Inflammatory macrophage (primary cell): ENCODE data around the gene AATK.

Experiments
- DNase-seq, 2 donors: peaks; one replicate each; pipeline ENCODE4 v3.0.0-alpha.2; 2020 to 2022
- total RNA-seq, 18 experiments: gene quantifications; one replicate each; lab custom pipeline; 2026; ENCODE audit warnings: mixed read lengths in 6 of 18, inconsistent platforms in 2 of 18; lab: John Stamatoyannopoulos, UW

Gene AATK, protein sequence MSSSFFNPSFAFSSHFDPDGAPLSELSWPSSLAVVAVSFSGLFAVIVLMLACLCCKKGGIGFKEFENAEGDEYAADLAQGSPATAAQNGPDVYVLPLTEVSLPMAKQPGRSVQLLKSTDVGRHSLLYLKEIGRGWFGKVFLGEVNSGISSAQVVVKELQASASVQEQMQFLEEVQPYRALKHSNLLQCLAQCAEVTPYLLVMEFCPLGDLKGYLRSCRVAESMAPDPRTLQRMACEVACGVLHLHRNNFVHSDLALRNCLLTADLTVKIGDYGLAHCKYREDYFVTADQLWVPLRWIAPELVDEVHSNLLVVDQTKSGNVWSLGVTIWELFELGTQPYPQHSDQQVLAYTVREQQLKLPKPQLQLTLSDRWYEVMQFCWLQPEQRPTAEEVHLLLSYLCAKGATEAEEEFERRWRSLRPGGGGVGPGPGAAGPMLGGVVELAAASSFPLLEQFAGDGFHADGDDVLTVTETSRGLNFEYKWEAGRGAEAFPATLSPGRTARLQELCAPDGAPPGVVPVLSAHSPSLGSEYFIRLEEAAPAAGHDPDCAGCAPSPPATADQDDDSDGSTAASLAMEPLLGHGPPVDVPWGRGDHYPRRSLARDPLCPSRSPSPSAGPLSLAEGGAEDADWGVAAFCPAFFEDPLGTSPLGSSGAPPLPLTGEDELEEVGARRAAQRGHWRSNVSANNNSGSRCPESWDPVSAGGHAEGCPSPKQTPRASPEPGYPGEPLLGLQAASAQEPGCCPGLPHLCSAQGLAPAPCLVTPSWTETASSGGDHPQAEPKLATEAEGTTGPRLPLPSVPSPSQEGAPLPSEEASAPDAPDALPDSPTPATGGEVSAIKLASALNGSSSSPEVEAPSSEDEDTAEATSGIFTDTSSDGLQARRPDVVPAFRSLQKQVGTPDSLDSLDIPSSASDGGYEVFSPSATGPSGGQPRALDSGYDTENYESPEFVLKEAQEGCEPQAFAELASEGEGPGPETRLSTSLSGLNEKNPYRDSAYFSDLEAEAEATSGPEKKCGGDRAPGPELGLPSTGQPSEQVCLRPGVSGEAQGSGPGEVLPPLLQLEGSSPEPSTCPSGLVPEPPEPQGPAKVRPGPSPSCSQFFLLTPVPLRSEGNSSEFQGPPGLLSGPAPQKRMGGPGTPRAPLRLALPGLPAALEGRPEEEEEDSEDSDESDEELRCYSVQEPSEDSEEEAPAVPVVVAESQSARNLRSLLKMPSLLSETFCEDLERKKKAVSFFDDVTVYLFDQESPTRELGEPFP (N-terminal part only)
- 0.86 to 13.0 (median 5.8) reads per million in 18 experiments for total RNA-seq

GRCh38 chr17:81166033-81166492, at the start of gene AATK:
Gene AATK, minus strand, starts transcription at chr17:81166221. Its CDS starts 229 bp downstream, at chr17:81165992.
- no peak for DNase-seq

DNA sequence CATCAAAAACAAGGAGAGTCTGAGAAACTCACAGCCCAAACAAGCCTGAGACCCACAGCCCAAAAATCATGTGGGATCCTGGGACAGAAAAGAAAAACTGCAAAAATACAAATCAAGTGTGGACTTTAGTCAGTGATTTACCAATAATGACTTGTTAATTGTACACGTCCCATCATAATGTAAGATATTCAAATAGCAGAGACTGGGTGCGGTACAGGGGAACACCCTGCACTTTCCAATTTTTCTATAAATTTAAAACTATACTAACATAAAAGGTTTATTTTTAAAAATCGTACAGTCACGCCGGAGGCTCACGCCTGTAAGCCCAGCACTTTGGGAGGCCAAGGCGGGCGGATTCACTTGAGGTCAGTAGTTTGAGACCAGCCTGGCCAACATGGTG, 48.0 kb upstream of the AATK start:
- no peak for DNase-seq

DNA sequence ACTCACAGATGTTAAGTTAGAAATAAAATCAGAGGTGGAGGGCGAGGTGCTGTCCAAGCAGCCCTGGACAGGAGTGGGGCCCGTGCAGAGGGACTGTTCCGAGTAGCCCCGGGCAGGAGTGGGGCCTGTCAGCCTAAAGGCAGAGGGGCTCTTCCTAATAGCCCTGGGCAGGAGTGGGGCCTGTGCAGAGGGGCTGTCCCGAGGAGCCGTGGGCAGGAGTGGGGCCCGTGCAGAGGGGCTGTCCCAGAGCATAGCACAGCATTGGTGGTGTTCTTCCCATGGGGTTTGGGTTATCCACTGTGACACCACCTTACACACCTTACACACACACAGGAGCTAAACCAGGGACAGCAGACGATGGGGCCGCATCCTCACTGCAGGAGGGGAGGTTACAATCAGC, 46.3 kb upstream of the AATK start:
- DNase-seq, result no peak

DNA sequence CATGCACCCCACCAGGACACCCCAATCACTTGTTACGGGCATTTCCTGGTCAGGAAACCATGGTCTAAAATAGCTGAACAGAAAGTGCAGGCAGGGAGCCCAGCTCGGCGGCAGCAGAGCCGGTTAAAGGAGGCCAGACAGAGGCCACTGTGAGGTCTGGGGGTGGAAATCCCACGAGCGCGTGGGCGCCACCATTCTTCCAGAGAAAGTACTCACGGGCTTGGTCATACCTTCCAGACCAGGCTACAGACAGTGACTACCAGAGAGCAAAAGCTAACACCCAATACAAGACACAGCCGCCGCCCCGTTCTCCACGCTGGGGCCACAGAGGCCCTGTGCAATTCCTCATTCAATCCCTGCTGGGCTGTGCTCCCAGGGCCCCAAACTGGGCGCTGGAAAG, 44.8 kb upstream of the AATK start:
- peak in 1 of 2 donors; percentile 21 for DNase-seq

DNA sequence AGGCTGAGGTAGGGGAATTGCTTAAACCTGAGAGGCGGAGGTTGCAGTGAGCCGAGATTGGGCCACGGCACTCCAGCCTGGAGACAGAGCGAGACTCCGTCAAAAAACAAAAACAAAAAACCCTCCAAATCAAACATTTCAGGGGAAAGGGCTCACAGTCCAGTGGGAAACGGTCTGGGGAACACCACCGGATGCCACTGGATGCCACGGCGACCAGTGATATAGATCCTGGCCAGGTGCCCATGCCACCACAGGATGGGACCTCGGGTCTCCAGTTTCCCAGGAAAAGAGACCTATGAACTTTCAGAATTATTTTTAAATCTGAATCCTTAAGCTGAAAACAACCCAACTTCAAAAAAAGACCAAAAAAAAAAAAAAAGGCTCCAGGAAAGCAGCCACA, 44.4 kb upstream of the AATK start:
- no peak for DNase-seq

- no peak for DNase-seq
Observed at GRCh38 chr17:81209141-81209540, 43.1 kb upstream of the AATK start.

GRCh38 chr17:81208651-81209050, 42.6 kb upstream of the AATK start:
- no peak for DNase-seq

DNA sequence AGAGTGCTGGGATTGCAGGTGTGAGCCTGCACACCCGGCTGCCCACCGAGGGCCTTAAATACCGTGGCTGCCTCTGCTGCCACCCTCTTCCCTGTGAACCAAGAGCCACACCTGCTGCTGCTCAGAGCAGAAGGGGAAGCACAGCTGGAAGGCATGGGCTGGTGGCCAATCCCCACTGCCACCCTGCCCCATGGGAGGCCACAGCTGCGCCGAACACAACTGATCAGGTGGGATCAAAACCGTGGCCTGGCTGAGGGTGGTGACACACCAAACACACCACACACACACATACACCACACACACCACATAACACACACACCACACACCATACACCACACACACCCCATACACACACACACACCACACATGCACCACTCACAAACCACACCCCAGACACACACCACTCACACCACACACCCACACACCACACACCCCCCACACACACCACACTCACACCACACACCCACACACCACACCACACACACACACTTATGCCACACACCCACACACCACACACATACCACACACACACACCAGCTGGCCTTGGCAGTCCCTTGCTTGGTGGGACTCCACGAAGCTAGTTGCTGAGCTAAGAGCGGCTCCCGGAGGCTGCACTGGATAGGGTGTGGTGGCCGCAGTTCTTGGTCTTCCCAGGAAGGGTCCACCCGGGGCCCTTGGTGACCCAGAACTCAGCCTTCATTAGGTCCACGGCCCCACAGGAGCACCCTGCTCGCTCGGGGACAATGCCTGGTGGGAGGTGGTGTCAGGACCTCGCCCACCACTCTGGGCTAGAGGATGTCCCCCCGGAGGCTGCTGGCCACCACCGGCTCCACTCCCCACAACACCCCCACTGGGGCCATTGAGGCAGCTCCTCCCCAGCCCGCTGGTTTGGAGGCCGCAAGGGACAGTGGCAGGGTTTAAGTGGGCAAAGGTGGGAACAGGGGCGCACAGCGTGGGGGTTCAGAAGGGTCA, 41.9 kb upstream of the AATK start:
- DNase-seq, result no peak

- no peak for DNase-seq
Observed at GRCh38 chr17:81206657-81207056, 40.6 kb upstream of the AATK start.

DNA sequence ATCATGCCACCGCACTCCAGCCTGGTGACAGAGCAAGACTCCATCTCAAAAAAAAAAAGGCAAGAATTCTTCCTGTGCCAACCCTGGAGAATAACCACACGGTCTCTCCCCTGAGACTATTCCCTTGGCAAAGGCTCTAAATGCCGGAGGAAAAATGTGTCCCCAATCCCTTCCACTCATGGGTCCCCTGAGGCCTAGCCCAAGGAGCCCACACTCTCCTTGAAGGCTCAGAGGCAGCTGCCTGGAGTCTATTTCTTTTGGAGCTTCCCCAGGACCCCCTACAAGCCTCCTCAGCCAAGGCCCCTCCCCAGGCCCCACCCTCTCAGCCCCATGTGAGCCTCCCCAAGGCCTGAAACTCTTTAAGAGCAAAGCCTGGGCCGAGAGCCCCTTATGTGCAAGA, 40.1 kb upstream of the AATK start:
- no peak for DNase-seq

DNA sequence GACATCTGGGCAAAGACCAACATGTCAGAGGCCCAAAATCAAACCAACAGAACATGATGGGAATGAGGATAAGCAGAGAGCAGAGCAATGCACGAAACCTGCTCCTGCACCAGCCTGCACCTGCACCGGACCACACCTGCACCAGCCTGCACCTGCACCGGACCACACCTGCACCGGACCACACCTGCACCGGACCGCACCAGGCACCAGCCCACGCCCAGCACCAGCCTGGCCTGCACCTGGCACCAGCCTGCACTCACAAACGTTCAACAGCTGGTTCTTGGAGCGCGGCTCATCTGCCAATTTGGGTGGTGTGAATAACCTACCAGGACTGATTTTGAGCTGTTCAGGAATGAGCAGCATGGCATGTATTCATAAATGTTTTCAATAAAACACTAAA, 38.6 kb upstream of the AATK start:
- DNase-seq, result no peak

GRCh38 chr17:81203136-81203535, 37.1 kb upstream of the AATK start:
- DNase-seq, result no peak

DNA sequence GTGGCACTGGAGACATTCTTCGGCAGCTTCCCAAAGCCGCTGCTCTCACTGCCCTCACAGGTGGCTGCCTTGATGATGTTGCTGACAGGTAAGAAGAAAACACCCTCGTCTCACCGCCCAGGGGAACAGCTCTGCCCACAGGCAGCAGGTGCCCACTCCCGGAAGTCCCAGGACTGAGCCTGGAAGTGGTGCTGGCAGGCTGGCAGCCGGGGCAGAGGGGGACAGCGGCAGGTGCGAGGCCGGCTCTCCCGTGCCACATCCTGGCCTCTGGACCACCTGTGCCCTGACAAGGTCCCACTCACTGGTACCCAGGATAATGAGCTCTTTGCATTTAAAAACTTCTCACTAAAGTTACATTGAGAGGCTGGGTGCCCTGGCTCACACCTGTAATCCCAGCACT, 36.3 kb upstream of the AATK start:
- DNase-seq, result no peak

- peak; percentile 90 to 91 for DNase-seq
Observed at GRCh38 chr17:81200695-81201580, 34.9 kb upstream of the AATK start.

GRCh38 chr17:81200201-81200600, 34.2 kb upstream of the AATK start:
- DNase-seq, result no peak

DNA sequence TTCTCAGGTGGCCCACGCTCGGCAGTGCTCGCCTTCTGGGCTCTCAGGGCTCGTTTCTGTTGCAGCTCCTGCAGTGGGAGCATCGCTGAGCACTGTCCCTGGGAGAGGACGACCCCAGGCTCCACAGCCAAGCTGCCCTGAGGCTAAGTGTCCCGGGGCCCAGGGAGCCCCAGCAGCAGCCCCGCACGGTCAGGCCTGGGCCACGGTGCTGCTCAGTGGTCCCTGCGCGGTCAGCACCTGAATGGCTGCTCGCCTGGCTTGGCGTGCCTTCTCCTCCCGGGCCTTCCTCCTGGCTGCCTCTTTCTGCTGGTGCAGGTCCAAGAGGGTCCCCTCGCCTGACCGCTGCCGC, 33.4 kb upstream of the AATK start:
- no peak for DNase-seq

DNA sequence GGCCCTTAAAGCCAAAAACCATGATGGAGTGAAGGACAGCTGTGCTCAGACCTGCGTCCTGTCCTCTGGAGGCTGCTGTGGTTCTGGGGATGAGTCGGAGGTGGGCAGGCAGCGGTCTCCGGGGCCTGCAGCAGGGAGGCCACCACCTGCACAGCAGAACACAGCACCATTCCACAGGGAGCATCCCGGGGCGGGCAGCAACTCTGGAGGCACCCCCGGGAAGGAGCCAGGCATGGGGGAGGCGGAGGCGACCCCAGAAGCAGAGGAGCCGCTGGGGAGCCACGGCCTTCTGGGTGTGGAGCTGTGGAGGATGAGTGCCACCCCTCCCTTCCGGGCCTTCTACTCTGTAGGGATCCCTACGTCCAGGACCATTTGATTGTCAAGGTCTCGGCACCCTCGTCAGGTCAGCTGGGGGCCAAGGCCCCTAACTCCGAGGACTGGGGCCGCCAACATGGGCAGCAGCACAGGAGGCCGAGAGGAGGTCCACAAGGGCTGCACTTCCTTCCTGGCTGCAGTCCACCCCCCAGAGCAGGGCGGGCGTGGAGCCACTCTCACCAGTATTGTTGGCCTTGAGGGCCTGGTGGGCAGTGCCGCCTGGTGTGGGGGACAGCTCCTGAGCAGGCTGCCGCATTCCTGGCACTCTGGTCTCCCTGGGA, 32.9 kb upstream of the AATK start:
- DNase-seq, result no peak

DNA sequence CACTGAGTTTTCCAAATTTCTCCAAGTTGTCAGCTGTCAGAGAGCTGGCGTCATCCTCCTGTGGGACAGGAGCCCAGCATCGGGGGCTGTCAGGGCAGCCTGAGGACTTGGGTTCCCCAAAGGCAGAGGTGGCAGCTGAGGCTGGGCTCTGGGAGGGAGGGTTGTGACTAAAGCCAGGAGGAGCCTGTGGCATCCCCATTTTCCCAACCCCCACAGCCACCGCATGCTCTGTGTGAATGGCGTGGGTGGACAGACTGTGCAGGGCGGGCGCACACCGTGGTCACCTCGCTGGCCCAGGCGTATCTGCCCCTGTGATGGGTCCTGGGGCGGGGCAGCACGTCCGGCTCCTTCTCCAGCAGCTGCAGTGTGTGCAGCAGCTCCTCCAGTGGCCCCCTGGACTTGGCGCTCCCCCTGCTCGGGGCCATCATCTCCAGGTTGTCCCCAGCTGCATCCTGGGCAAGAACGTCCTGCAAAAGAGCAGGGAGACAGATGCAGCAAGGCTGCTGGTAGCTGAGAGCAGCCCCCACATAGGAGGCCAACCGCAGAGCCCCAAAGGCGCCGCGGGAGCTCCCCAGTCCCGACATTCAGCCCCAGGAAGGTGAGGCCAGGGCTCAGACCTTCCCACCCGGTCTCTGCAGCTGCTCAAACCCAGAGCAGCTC, 31.9 kb upstream of the AATK start:
- no peak for DNase-seq

DNA sequence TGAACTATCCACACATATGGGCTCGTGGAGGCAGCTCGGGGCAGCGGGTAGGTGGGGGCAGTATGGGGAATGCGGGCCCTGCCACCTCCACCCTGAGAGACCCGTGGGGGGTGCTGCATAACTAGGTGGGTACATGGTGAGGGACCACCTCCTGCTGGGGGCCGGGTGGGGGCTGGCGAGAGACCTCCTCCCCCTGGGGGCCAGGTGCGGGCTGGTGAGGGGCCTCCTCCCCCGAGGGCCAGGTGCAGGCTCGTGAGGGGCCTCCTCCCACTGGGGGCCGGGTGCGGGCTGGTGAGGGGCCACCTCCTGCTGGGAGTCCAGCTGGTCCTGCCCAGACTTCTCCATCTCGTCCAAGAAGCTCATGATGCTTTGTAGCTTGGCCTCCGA, 31.4 kb upstream of the AATK start:
- DNase-seq, result no peak
